Tibial artery (tissue), 4 donors: ENCODE measurements around the gene TFAP2A.
A peak's percentile ranks its signal among the peaks of the same experiment; 100 is the strongest.

ENCODE experiments used
- DNase-seq, 2 donors: peaks; one replicate each; pipeline ENCODE4 v3.0.0-alpha.2; 2019
- H3K27ac ChIP-seq, 2 donors: fragments of 200-600 bp; sonication (generic) in 1 of 2; 1 replicate in 1 of 2; 2 replicates in 1 of 2; pipeline ENCODE4 v1.5.1; 2018 to 2019; ENCODE audit warnings: mild to moderate bottlenecking in 1 of 2
- H3K27me3 ChIP-seq, 2 donors: fragments of 200-600 bp; sonication (generic) in 1 of 2; one replicate each; pipeline versions ENCODE4 v1.5.1 to v1.6.0; 2016 to 2019
- H3K36me3 ChIP-seq, 3 donors: fragments of 200-600 bp; sonication (generic) in 2 of 3; one replicate each; pipeline ENCODE4 v1.5.1; 2016 to 2019; ENCODE audit warnings: mild to moderate bottlenecking in 2 of 3
- H3K4me1 ChIP-seq, 4 donors: fragments of 200-600 bp; sonication (generic) in 2 of 4; 1 replicate in 3 of 4; 2 replicates in 1 of 4; pipeline ENCODE4 v1.5.1; 2016 to 2019
- H3K4me3 ChIP-seq, 2 donors: fragments of 200-600 bp; sonication (generic) in 1 of 2; 1 replicate in 1 of 2; 2 replicates in 1 of 2; pipeline ENCODE4 v1.5.1; 2018 to 2019; ENCODE audit warnings: mild to moderate bottlenecking in 2 of 2
- H3K9me3 ChIP-seq, 3 donors: fragments of 200-600 bp; sonication (generic) in 1 of 3; one replicate each; pipeline ENCODE4 v1.5.1; 2016 to 2019
- intact Hi-C: fragments of 100-400 bp; cut with DNase I; formaldehyde crosslinking; loops from one replicate; pipeline ENCODE4 v1.15.0; 2023; ENCODE audit warnings: low total_unique reads
- TF ChIP-seq, protein P1 (sequence below), 2 experiments: fragments of 200-600 bp in 1 of 2; fragments of 450-650 bp in 1 of 2; IDR thresholded peaks; one replicate each; pipeline ENCODE4 v1.5.1; 2017 to 2019; ENCODE audit warnings: antibody characterized with exemption in 2 of 2, mild to moderate bottlenecking in 1 of 2, moderate library complexity in 1 of 2

Gene TFAP2A

DNA sequence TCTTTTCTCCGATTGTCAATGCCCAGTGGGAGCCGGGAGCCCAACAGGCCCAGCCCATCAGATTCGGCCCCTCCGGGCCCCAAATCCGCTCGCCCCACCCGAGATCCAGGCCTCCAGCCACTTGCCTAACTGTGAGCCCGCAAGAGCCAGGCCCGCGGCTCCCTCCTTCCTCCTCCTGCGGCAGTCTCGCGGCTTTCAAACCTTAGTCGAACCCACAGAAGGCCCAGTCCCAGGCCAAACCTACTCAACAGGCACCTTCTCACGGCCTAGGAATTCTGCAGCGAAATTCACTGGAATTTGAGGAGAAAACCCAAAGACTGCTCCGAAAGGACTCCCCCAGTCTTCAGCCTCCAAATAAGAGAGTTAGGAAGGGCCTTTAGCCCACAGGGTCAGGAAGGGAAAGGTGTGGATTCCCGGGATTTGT is 2.8 kb upstream of the TFAP2A start:
- Histone ChIP-seq H3K4me1 (peaks cover 9 to 47% (median 36%) of the 10 kb centered on the region in 4 donors), H3K4me3 (no peak overlapping the region), H3K36me3 (no peaks in the 10 kb centered on the region), H3K27ac (no peak overlapping the region), H3K27me3 (peaks cover 7 to 100% of the 10 kb centered on the region in 2 donors), H3K9me3 (no peaks in the 10 kb centered on the region)
- intact Hi-C loops, result no loop called here
- DNase-seq, result no peak
- TF ChIP-seq, protein P1, sequence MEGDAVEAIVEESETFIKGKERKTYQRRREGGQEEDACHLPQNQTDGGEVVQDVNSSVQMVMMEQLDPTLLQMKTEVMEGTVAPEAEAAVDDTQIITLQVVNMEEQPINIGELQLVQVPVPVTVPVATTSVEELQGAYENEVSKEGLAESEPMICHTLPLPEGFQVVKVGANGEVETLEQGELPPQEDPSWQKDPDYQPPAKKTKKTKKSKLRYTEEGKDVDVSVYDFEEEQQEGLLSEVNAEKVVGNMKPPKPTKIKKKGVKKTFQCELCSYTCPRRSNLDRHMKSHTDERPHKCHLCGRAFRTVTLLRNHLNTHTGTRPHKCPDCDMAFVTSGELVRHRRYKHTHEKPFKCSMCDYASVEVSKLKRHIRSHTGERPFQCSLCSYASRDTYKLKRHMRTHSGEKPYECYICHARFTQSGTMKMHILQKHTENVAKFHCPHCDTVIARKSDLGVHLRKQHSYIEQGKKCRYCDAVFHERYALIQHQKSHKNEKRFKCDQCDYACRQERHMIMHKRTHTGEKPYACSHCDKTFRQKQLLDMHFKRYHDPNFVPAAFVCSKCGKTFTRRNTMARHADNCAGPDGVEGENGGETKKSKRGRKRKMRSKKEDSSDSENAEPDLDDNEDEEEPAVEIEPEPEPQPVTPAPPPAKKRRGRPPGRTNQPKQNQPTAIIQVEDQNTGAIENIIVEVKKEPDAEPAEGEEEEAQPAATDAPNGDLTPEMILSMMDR (IDR thresholded peaks at IDR 0.05), result no peak

DNA sequence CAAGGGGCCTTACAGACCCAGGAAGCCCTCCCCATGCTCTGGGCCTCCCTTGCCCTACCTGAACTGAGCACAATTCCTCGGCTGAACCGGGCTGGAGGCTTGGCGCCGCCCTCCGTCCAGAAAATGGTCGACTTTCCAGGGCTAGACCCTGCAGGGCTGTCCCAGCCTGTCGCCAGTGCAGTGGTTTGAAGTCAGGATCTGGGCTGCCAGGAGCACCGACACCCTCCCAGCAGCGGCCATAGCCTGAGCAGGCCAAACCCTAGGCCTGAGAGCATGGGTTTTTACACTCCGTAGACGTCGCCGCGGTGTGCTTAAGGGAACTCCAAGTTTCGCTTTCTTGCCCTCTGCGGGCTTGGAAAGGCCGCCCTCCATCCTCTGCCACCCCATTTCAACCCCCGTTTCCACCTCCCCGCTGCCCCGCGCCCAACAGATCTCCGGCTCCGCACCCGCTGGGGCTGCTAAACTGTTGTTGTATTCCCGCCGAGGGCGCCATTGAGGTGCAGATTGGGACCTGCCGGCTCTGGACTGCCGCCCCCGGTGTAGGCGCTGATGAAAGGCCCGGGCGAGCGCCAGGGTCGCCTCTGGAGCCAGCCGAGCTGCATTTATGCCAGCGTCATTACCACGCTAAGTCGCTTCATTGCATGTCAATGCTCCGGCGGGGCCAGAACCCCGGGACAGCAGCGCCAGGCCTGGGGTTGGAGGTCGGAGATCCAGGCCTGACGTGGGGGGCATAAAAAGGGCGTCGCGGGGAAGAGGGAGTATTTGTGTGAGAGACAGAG is 2.2 kb upstream of the TFAP2A start:
- peak overlapping the region in 1 of 2 donors; percentile 9 for H3K4me3 ChIP-seq
- no peaks in the 10 kb centered on the region for H3K9me3 ChIP-seq
- intact Hi-C loops, result no loop called here
- DNase-seq, result no peak
- peaks cover 9 to 47% (median 37%) of the 10 kb centered on the region in 4 donors for H3K4me1 ChIP-seq
- TF ChIP-seq, protein P1 (IDR thresholded peaks at IDR 0.05), result no peak
- H3K27ac ChIP-seq, result no peak overlapping the region
- H3K27me3 ChIP-seq, result peaks cover 7 to 97% of the 10 kb centered on the region in 2 donors
- H3K36me3 ChIP-seq, result no peaks in the 10 kb centered on the region

DNA sequence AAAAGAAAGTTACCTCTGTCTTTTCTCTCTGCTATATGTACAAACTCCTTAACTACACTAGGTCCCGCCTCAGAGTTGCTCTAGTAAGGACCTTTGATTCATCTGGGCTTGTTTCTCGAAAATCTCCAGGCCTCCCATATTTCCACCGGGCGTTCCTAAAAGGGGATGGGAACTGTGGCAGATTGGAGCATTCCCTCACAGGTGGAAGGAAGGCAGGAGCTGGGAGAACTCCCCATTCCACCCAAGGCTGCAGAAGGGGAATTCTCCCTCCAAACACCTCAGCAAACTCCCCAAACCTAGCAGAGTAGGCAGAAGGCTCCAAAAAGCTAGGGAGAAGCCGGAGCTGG is 1.6 kb upstream of the TFAP2A start:
- intact Hi-C loops, result no loop called here
- Histone ChIP-seq H3K4me1 (peaks cover 9 to 46% (median 39%) of the 10 kb centered on the region in 4 donors), H3K9me3 (no peaks in the 10 kb centered on the region), H3K4me3 (peak overlapping the region in 1 of 2 donors; percentile 9), H3K36me3 (no peaks in the 10 kb centered on the region), H3K27me3 (peaks cover 7 to 97% of the 10 kb centered on the region in 2 donors), H3K27ac (no peak overlapping the region)
- no peak for DNase-seq
- TF ChIP-seq, protein P1 (IDR thresholded peaks at IDR 0.05), result no peak

DNA sequence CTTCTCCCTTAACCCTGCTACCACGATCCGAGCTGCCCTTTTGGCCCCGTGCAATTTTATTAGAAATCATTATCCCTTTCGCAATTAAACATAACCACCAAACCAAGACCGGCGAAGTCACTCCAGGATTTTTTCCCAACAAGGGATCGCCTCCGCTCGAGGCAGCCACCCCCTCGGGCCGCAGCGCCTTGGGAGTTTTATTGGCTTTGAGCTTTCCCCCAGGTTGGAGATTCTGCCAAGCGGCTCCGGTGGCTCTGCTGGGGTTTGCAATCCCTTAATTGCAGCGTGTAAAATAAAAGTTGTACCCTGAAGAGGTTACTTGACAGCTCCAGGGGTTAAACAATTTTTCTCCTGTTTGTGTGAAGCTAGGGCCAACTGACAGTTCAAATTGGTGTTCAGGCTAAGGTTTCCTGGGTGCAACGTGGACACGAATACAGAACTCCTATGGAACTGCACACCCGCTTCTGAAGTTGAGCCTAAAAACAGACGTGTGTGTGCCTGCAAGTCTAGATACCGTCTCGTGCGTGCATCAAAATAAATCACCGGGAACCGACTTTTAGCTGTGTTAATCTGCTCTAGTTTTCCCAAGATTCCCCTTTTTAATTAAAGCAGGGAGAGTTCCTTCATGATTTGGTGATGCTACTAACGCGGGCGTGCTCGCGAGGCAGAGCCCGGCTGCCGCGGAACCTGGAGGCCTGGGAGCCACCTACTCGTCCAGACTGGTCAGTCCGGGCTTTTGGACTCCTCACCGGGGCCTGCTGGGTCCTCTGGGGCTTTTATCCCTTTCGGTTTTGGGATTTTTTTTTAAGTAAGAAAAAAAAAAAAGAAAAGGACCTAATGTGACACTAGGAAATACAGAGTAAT is 975 bp upstream of the TFAP2A start:
- H3K4me3 ChIP-seq, result no peak overlapping the region
- H3K9me3 ChIP-seq, result no peaks in the 10 kb centered on the region
- intact Hi-C loops, result no loop called here
- peaks cover 7 to 97% of the 10 kb centered on the region in 2 donors for H3K27me3 ChIP-seq
- H3K36me3 ChIP-seq, result no peaks in the 10 kb centered on the region
- no peak for DNase-seq
- peaks cover 9 to 47% (median 42%) of the 10 kb centered on the region in 4 donors for H3K4me1 ChIP-seq
- H3K27ac ChIP-seq, result no peak overlapping the region
- TF ChIP-seq, protein P1 (IDR thresholded peaks at IDR 0.05), result no peak

DNA sequence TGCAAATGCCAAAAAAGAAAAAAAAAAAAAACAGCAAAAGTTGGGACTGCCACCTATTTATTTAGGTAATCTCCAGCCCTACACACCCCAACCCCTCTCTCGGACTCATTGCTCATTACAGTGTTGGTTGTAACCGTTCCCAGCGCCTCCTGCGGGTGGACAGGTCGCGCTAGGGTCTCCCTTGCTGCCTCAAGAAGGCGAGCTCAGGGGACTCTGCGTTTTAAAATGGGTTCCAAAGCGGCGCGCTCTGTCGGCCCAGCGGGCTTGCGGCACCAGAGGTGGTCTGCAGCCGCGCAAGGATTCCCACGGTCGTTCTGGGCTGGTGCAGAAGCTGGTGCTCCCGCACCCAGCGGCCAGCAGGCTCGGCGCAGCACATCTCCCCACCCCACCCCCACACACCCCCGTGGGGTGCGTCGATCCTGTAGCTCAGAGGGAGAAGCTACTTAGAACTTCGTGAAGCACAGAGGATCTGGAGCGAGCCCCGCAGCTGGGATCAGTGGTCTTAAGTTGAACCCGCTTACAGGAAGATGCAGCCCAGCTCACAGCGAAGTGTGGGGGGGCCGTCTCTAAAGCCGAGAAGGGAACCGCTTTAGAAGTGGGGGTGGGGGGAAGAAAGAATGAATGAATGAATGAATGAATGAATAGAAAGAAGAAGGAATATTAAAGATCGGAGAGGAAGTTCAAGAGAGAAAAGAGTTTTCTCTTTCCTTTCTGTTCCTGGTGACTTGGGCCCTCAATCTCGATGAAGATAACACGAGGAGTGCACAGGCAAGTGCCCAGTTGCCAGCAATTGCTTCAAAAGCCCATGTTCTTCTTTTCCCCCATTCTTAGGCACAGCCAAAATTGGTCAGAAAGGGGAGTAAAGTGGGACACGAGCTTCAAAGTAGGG is 780 bp downstream of the TFAP2A start:
- DNase-seq, result no peak
- Histone ChIP-seq H3K27me3 (peaks cover 4 to 97% of the 10 kb centered on the region in 2 donors), H3K4me3 (peak overlapping the region; percentile 72 to 78), H3K9me3 (no peaks in the 10 kb centered on the region), H3K27ac (no peak overlapping the region), H3K36me3 (no peaks in the 10 kb centered on the region), H3K4me1 (peaks cover 9 to 46% (median 42%) of the 10 kb centered on the region in 4 donors)
- intact Hi-C loops, result no loop called here
- TF ChIP-seq, protein P1 (IDR thresholded peaks at IDR 0.05), result no peak
